ENCODE data around the gene STRA8. TPM values are rescaled to one million over a fixed set of nuclear protein-coding genes. Genes with fewer than 3 reads are reported as not detected.

Gene STRA8
- total RNA-seq, 4 donors from 2014 or later = not detected

GRCh38 chr7:135260470-135260869, 26.8 kb downstream of the STRA8 start:
- no peaks in the 10 kb centered on the region for H3K9me3 ChIP-seq
- DNase-seq = no peak
- no peak overlapping the region for H3K4me3 ChIP-seq
- H3K27me3 ChIP-seq = no peaks in the 10 kb centered on the region
- in situ Hi-C loops (cut with MboI; ENCODE audit: low sequenced_read_pairs in 4 of 4) = no loop called here
- no peak for TF ChIP-seq CTCF (IDR thresholded peaks at IDR 0.05 in 4 of 5, conservative IDR thresholded peaks at IDR 0.05 in 1 of 5)
- TF ChIP-seq POLR2A (IDR thresholded peaks at IDR 0.05) = no peak
- no peaks in the 10 kb centered on the region for H3K36me3 ChIP-seq
- H3K27ac ChIP-seq = no peak overlapping the region
- peaks cover 1 to 8% of the 10 kb centered on the region in 2 donors for H3K4me1 ChIP-seq
- intact Hi-C loops (cut with DNase I; ENCODE audit: low total_unique reads) = no loop called here
- ATAC-seq = no peak

GRCh38 chr7:135260930-135261721, 27.5 kb downstream of the STRA8 start:
- in situ Hi-C loops (cut with MboI; ENCODE audit: low sequenced_read_pairs in 4 of 4) = no loop called here
- no peak overlapping the region for H3K27ac ChIP-seq
- no peak overlapping the region for H3K4me3 ChIP-seq

DNA sequence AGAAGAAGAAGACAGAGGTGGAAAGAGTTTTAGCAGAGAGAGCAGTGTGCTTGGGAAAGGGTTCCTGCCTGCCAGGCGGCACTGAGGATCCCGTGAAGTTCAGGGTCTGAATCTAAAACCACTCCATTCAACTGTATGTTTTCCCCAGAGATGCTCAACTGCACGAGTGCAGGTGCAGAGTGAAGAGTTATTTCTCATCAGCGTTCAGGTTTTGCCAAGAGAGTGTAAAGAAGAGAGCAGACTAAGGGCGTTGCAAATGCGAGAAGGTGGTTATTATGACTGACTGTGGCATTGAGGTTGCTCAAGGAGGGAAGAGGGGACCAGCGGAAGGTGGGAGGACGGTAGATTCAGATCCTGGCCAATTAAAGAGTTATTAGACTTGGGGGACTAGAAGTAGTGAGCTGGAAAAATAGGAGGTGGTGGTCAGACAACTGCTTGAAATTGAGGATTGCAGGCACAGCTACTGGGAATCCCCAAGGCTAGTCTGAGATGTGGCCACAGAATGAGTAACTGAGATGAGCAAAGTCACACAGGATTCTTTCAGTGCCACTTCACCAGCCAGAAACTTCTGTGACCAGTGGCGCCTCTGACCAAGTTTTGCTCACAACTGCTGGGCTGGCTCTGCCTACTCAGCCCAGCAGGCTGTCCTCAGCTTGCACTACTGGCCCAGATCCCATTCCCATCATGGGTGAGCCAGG, 29.1 kb downstream of the STRA8 start:
- DNase-seq (no peak), ATAC-seq (no peak)
- no peaks in the 10 kb centered on the region for H3K27me3 ChIP-seq
- H3K27ac ChIP-seq = no peak overlapping the region
- TF ChIP-seq CTCF (IDR thresholded peaks at IDR 0.05 in 4 of 5, conservative IDR thresholded peaks at IDR 0.05 in 1 of 5) (no peak), POLR2A (IDR thresholded peaks at IDR 0.05) (no peak)
- no peaks in the 10 kb centered on the region for H3K4me1 ChIP-seq
- no peaks in the 10 kb centered on the region for H3K36me3 ChIP-seq
- no peak overlapping the region for H3K4me3 ChIP-seq
- H3K9me3 ChIP-seq = peaks cover 0 to 2% (median 0%) of the 10 kb centered on the region in 3 donors
- intact Hi-C loops (cut with DNase I; ENCODE audit: low total_unique reads) (no loop called here), in situ Hi-C loops (cut with MboI; ENCODE audit: low sequenced_read_pairs in 4 of 4) (no loop called here)

More at GRCh38 chr7:135260930-135261721, 27.5 kb downstream of the STRA8 start:
- no peaks in the 10 kb centered on the region for H3K27me3 ChIP-seq
- intact Hi-C loops (cut with DNase I; ENCODE audit: low total_unique reads) = no loop called here
- ATAC-seq = no peak
- TF ChIP-seq CTCF (IDR thresholded peaks at IDR 0.05 in 4 of 5, conservative IDR thresholded peaks at IDR 0.05 in 1 of 5) (no peak), POLR2A (IDR thresholded peaks at IDR 0.05) (no peak)
- H3K9me3 ChIP-seq = peaks cover 0 to 2% (median 0%) of the 10 kb centered on the region in 3 donors
- no peak for DNase-seq
- no peaks in the 10 kb centered on the region for H3K36me3 ChIP-seq
- H3K4me1 ChIP-seq = peaks cover 0 to 3% of the 10 kb centered on the region in 2 donors

- DNase-seq = no peak
- no peak for ATAC-seq
- H3K36me3 ChIP-seq = no peaks in the 10 kb centered on the region
- no peak for TF ChIP-seq POLR2A (IDR thresholded peaks at IDR 0.05)
- in situ Hi-C loops (cut with MboI; ENCODE audit: low sequenced_read_pairs in 4 of 4) = no loop called here
- peaks cover 0 to 2% (median 0%) of the 10 kb centered on the region in 3 donors for H3K9me3 ChIP-seq
- H3K4me1 ChIP-seq = no peaks in the 10 kb centered on the region
- intact Hi-C loops (cut with DNase I; ENCODE audit: low total_unique reads) = no loop called here
- no peak overlapping the region for H3K27ac ChIP-seq
- no peaks in the 10 kb centered on the region for H3K27me3 ChIP-seq
- H3K4me3 ChIP-seq = no peak overlapping the region
These were observed 29.8 kb downstream of the STRA8 start for GRCh38 chr7:135263321-135263970.

DNA sequence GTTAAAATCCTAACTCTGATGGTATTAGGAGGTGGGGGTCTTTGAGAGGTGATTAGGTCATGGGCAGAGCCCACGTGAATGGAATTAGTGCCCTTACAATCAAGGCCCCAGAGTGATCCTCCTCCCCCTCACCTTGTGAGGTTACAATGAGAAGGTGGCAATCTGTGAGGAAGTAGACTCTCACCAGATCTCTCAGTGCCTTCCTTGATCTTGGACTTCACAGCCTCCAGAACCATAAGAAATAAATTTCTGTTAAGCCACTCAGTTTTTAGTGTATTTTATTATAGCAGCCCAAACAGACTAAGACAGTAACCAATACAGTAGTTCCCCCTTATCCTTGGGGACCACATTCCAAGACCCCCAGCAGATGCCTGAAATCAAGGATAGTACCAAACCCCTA, 32.0 kb downstream of the STRA8 start:
- ATAC-seq (no peak), DNase-seq (no peak)
- TF ChIP-seq CTCF (IDR thresholded peaks at IDR 0.05 in 4 of 5, conservative IDR thresholded peaks at IDR 0.05 in 1 of 5) = no peak
- no peak for TF ChIP-seq POLR2A (IDR thresholded peaks at IDR 0.05)
- no peak overlapping the region for H3K4me3 ChIP-seq
- intact Hi-C loops (cut with DNase I; ENCODE audit: low total_unique reads) = no loop called here
- no peaks in the 10 kb centered on the region for H3K27me3 ChIP-seq
- H3K27ac ChIP-seq = no peak overlapping the region
- H3K36me3 ChIP-seq = no peaks in the 10 kb centered on the region
- H3K4me1 ChIP-seq = no peaks in the 10 kb centered on the region
- in situ Hi-C loops (cut with MboI; ENCODE audit: low sequenced_read_pairs in 4 of 4) = no loop called here
- peaks cover 0 to 2% (median 0%) of the 10 kb centered on the region in 3 donors for H3K9me3 ChIP-seq
